ENCODE results near the gene ITGA5.

DNA sequence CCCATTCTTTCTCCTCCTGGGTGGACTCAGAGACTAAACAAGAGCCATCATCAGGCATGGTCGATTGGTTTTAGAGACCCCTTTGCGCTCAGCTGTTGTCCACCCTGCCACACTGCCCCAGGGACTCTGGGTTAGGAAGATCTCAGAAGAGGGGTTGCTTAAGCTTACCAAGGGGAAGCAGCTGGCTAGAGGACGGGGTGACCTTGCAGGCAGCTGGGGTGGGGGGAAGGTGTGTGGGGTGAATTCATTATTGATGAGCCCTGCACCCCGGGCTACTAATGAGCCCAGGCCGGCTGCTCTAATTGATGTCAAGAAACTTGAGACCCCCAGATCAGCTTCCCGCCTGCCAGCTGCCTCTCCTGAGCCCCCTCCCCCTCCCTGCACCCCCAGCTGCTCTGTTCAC lies 25.9 kb downstream of the ITGA5 start:
- TF ChIP-seq ZNF384 (IDR thresholded peaks at IDR 0.05) (no peak), FOXM1 (IDR thresholded peaks at IDR 0.05; ENCODE audit: borderline replicate concordance) (no peak), ARNT (IDR thresholded peaks at IDR 0.05) (no peak), FOXA1 (IDR thresholded peaks at IDR 0.05) (no peak), BHLHE40 (IDR thresholded peaks at IDR 0.05; ENCODE audit: borderline replicate concordance) (no peak), SUZ12 (IDR thresholded peaks at IDR 0.05) (no peak), LEF1 (IDR thresholded peaks at IDR 0.05; ENCODE audit: borderline replicate concordance) (no peak), HDGF (IDR thresholded peaks at IDR 0.05; ENCODE audit: borderline replicate concordance) (no peak), SP1 (IDR thresholded peaks at IDR 0.05) (no peak), CTBP1 (IDR thresholded peaks at IDR 0.05; ENCODE audit: borderline replicate concordance) (no peak), FOXK2 (IDR thresholded peaks at IDR 0.05) (no peak), L3MBTL2 (conservative IDR thresholded peaks at IDR 0.05) (no peak), NFRKB (IDR thresholded peaks at IDR 0.05) (no peak)
- TF ChIP-seq, protein P1, sequence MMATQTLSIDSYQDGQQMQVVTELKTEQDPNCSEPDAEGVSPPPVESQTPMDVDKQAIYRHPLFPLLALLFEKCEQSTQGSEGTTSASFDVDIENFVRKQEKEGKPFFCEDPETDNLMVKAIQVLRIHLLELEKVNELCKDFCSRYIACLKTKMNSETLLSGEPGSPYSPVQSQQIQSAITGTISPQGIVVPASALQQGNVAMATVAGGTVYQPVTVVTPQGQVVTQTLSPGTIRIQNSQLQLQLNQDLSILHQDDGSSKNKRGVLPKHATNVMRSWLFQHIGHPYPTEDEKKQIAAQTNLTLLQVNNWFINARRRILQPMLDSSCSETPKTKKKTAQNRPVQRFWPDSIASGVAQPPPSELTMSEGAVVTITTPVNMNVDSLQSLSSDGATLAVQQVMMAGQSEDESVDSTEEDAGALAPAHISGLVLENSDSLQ (IDR thresholded peaks at IDR 0.05), result no peak

All from HEK293T (cell line).